K562 (cell line): ENCODE results near the gene TTC5. TPM values are rescaled to one million over a fixed set of nuclear protein-coding genes. Genes with fewer than 3 reads are reported as not detected.

Experiments used
- ARNT ChIP-seq, 2 experiments: fragments of 450-650 bp; IDR thresholded peaks; 2 replicates each; pipeline ENCODE4 v1.6.1; 2016; ENCODE audit warnings: mild to moderate bottlenecking in 1 of 2
- CSDE1 ChIP-seq, 2 experiments: fragments of 450-650 bp; IDR thresholded peaks; 2 replicates each; pipeline ENCODE4 v1.6.1; 2016; ENCODE audit warnings: mild to moderate bottlenecking in 1 of 2
- DPF2 ChIP-seq: fragments of 450-650 bp; IDR thresholded peaks from 2 replicates; pipeline ENCODE4 v1.6.1; 2016
- HNRNPK ChIP-seq: fragments of 200-400 bp; formaldehyde crosslinking; IDR thresholded peaks from one replicate; pipeline ENCODE4 v1.6.1; 2018; ENCODE audit warnings: mild to moderate bottlenecking, low read depth, low read length; ENCODE audit not compliant: poor library complexity, severe bottlenecking
- NFXL1 ChIP-seq: fragments of 450-650 bp; formaldehyde crosslinking; IDR thresholded peaks from 2 replicates; pipeline ENCODE4 v1.4.0; 2021; ENCODE audit warnings: mild to moderate bottlenecking
- NR2C1 ChIP-seq, 2 experiments: fragments of 450-650 bp; IDR thresholded peaks; 2 replicates each; pipeline ENCODE4 v1.6.1; 2017; ENCODE audit warnings: mild to moderate bottlenecking in 2 of 2, antibody characterized with exemption in 1 of 2, inconsistent platforms in 1 of 2, missing compliant biosample characterization in 1 of 2, missing genetic modification characterization in 1 of 2
- NR2C2 ChIP-seq, 2 experiments: fragments of 200-800 bp in 1 of 2; sonication (Bioruptor generic) in 1 of 2; sonication (generic) in 1 of 2; formaldehyde crosslinking in 1 of 2; IDR thresholded peaks; 2 replicates each; pipeline versions ENCODE4 v1.6.1 to v1.8.0; 2016 to 2022; ENCODE audit warnings: mild to moderate bottlenecking in 1 of 2, missing compliant biosample characterization in 1 of 2, missing genetic modification characterization in 1 of 2, missing genetic modification reagents in 1 of 2
- POLR2A ChIP-seq: fragments of 450-650 bp; conservative IDR thresholded peaks from 2 replicates; pipeline ENCODE4 v1.6.1; 2016
- SREBF2 ChIP-seq: sonication (generic); formaldehyde crosslinking; IDR thresholded peaks from 2 replicates; pipeline ENCODE4 v1.4.0; 2020; ENCODE audit warnings: mild to moderate bottlenecking, missing genetic modification reagents
- XRCC5 ChIP-seq: fragments of 200-400 bp; formaldehyde crosslinking; IDR thresholded peaks from 2 replicates; pipeline ENCODE4 v1.6.1; 2017; ENCODE audit warnings: low read depth, mild to moderate bottlenecking, low read length
- ZNF57 ChIP-seq: fragments of 450-650 bp; formaldehyde crosslinking; IDR thresholded peaks from 2 replicates; pipeline ENCODE4 v1.4.0; 2020; ENCODE audit warnings: mild to moderate bottlenecking, moderate library complexity
- polyA plus RNA-seq, 8 experiments: library from polyadenylated mRNA; depleted of rRNA in 4 of 8; stranded (reverse) in 5 of 8; unstranded in 3 of 8; fragments of >200 nt; fragmentation: Nextera tagmentation in 2 of 8; fragmentation: Illumina TruSeq in 1 of 8; extraction: Ambion mirVana in 2 of 8; extraction: Trizol in 1 of 8; gene quantifications; 2 replicates each; pipeline versions ENCODE4 v1.2.1 to v1.2.3, GENCODE V29; 2011 to 2014; ENCODE audit warnings: inconsistent platforms in 1 of 8, missing spikeins in 1 of 8
- total RNA-seq, 7 experiments: library from RNA; depleted of rRNA in 6 of 7; stranded (reverse); fragments of >200 nt in 6 of 7; fragmentation: Illumina TruSeq in 2 of 7; extraction: Trizol in 2 of 7; gene quantifications; 2 replicates each; pipeline versions ENCODE4 v1.2.1 to v1.2.3, GENCODE V29; 2011 to 2021; ENCODE audit warnings: low replicate concordance in 1 of 7
- TF ChIP-seq, protein P1 (sequence below), 2 experiments: IDR thresholded peaks; 2 replicates each; pipeline ENCODE4 v1.6.1; 2011; ENCODE audit warnings: borderline replicate concordance in 1 of 2, control low read depth in 1 of 2, low read depth in 1 of 2, low read length in 1 of 2, mild to moderate bottlenecking in 1 of 2, mixed read lengths in 1 of 2, moderate library complexity in 1 of 2; ENCODE audit not compliant: insufficient read depth in 1 of 2, insufficient read length in 1 of 2, poor library complexity in 1 of 2, severe bottlenecking in 1 of 2; ENCODE audit errors: extremely low read depth in 1 of 2
- TF ChIP-seq, protein P2 (sequence below): fragments of 250-450 bp; sonication (Bioruptor Pico); IDR thresholded peaks from 2 replicates; pipeline ENCODE4 v1.9.0; 2021; ENCODE audit warnings: mild to moderate bottlenecking, inconsistent platforms

Gene TTC5
- total and polyA plus RNA-seq, 9 of the 15 experiments (the other 6 are each of a cell fraction or from before 2014, with no cell fraction given), result 4.8 to 17.1 (median 7.5) TPM

DNA sequence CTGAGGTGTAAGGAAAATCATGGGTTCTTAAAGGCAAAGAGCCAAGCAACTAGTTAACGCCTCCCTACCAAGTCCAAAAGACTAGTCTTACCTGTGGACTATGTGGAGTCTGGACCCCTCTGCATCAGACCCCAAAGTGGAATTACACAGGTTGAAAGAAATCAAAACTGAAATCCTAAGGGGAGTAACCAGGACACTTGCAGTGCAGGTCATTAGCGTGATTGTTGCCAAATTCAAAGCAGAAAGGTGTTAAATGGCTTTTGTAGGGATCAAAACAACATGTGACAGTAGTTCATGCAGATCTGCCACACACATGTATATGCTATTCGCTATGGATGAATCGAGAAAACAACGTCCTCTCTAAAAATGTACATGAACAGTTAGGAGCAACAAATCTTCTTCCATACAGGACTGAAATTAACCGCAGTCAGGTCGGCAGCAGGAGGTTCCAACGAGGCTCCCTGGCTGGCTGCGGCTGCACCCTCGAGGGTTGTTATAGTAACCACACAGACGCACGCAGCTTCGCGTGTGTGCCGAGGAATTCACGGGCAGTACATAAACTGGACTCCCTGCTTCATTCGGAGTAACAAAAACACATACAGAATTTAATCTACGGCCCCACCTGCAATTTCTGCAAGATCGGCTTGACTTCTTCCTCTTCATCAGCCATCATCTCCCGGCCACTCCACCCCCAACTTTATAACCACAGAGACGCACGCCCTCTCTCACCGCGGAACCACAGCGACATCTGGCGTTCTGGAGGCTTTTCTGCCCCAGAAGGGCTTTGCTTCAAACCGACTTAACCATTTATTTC is at the start of gene TTC5 (continued):
- TF ChIP-seq ZNF57 (CRISPR knock-in tag), result no peak
- no peak for TF ChIP-seq HNRNPK
- TF ChIP-seq POLR2A, result peak; percentile 52
- no peak for TF ChIP-seq NFXL1 (CRISPR knock-in tag)
- 0 out of 2 replicates have a peak, but pooled peaks have one; percentile 24 for TF ChIP-seq XRCC5
- TF ChIP-seq, protein P1, sequence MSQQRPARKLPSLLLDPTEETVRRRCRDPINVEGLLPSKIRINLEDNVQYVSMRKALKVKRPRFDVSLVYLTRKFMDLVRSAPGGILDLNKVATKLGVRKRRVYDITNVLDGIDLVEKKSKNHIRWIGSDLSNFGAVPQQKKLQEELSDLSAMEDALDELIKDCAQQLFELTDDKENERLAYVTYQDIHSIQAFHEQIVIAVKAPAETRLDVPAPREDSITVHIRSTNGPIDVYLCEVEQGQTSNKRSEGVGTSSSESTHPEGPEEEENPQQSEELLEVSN (IDR thresholded peaks at IDR 0.05; ENCODE audit: borderline replicate concordance in 1 of 2, extremely low read depth in 1 of 2, insufficient read depth in 1 of 2, insufficient read length in 1 of 2, low read depth in 1 of 2, low read length in 1 of 2, poor library complexity in 1 of 2, severe bottlenecking in 1 of 2), result peak in 1 of 2 experiments; percentile 32
- TF ChIP-seq NR2C1 (IDR thresholded peaks at IDR 0.05), result peak; percentile 46; the same call in 1 of the 2 replicates
- no peak for TF ChIP-seq NR2C1 (tag; IDR thresholded peaks at IDR 0.05)
- 0 out of 4 replicates have a peak, but pooled peaks of 1 of the 2 experiments have one; percentile 22 for TF ChIP-seq CSDE1 (IDR thresholded peaks at IDR 0.05)
- TF ChIP-seq DPF2, result no peak; the same call in 1 of the 2 replicates
- peak; percentile 31 to 52; a peak in 1 of 4 replicates for TF ChIP-seq ARNT (IDR thresholded peaks at IDR 0.05)
- TF ChIP-seq, protein P2, sequence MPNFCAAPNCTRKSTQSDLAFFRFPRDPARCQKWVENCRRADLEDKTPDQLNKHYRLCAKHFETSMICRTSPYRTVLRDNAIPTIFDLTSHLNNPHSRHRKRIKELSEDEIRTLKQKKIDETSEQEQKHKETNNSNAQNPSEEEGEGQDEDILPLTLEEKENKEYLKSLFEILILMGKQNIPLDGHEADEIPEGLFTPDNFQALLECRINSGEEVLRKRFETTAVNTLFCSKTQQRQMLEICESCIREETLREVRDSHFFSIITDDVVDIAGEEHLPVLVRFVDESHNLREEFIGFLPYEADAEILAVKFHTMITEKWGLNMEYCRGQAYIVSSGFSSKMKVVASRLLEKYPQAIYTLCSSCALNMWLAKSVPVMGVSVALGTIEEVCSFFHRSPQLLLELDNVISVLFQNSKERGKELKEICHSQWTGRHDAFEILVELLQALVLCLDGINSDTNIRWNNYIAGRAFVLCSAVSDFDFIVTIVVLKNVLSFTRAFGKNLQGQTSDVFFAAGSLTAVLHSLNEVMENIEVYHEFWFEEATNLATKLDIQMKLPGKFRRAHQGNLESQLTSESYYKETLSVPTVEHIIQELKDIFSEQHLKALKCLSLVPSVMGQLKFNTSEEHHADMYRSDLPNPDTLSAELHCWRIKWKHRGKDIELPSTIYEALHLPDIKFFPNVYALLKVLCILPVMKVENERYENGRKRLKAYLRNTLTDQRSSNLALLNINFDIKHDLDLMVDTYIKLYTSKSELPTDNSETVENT (CRISPR knock-in tag), result peak; percentile 98
- no peak for TF ChIP-seq SREBF2 (CRISPR knock-in tag)
- no peak for TF ChIP-seq NR2C2 (CRISPR knock-in tag; IDR thresholded peaks at IDR 0.05)
- 0 out of 2 replicates have a peak, but pooled peaks have one; percentile 29 for TF ChIP-seq NR2C2 (tag; IDR thresholded peaks at IDR 0.05)
